K562 (cell line): Measurements from ENCODE around the gene ITPR3.

Experiments used
- CREB1 ChIP-seq, 2 experiments: sonication (generic) in 1 of 2; formaldehyde crosslinking in 1 of 2; IDR thresholded peaks; 2 replicates each; pipeline versions ENCODE4 v1.6.1 to v1.8.0; 2012 to 2022; ENCODE audit warnings: inconsistent platforms in 1 of 2, mild to moderate bottlenecking in 1 of 2, missing genetic modification reagents in 1 of 2, moderate library complexity in 1 of 2
- PKNOX1 ChIP-seq: fragments of 450-650 bp; IDR thresholded peaks from 2 replicates; pipeline ENCODE4 v1.6.1; 2016

- no peak for TF ChIP-seq PKNOX1
- no peak for TF ChIP-seq CREB1 (IDR thresholded peaks at IDR 0.05)
- no peak for TF ChIP-seq CREB1 (CRISPR knock-in tag; IDR thresholded peaks at IDR 0.05)
Observed at GRCh38 chr6:33641602-33642001, 20.5 kb downstream of the ITPR3 start.
